Neural cell (in vitro differentiated cells): ENCODE data around the gene GUCY1A2.

Experiments
- CTCF ChIP-seq: fragments of 450-650 bp; IDR thresholded peaks from 2 replicates; pipeline ENCODE4 v1.5.1; 2014; ENCODE audit warnings: antibody characterized with exemption, mild to moderate bottlenecking, moderate library complexity; ENCODE audit not compliant: poor library complexity, severe bottlenecking
- POLR2AphosphoS5 ChIP-seq: IDR thresholded peaks from 2 replicates; pipeline ENCODE4 v1.6.1; 2012

- TF ChIP-seq POLR2AphosphoS5 (no peak), CTCF (no peak)
Observed at GRCh38 chr11:106937111-106937510, 81.2 kb downstream of the GUCY1A2 start.
